SK-N-SH (cell line): ENCODE results near the gene SDR42E1.

Experiments used
- CHD2 ChIP-seq: fragments of 150-350 bp; IDR thresholded peaks from 2 replicates; pipeline ENCODE4 v1.6.1; 2018; ENCODE audit warnings: low read length; ENCODE audit not compliant: partially characterized antibody
- ELF1 ChIP-seq: IDR thresholded peaks from 2 replicates; pipeline ENCODE4 v1.4.0; 2012
- GABPA ChIP-seq: IDR thresholded peaks from 2 replicates; pipeline ENCODE4 v1.4.0; 2012; ENCODE audit warnings: low read depth, mild to moderate bottlenecking
- RCOR1 ChIP-seq: fragments of 150-350 bp; IDR thresholded peaks from 2 replicates; pipeline ENCODE4 v1.6.1; 2017; ENCODE audit warnings: antibody characterized with exemption, low read length
- TF ChIP-seq, protein P1 (sequence below): fragments of 200-600 bp; sonication (generic); IDR thresholded peaks from 2 replicates; pipeline ENCODE4 v1.6.1; 2017; ENCODE audit warnings: antibody characterized with exemption, mild to moderate bottlenecking, moderate library complexity

DNA sequence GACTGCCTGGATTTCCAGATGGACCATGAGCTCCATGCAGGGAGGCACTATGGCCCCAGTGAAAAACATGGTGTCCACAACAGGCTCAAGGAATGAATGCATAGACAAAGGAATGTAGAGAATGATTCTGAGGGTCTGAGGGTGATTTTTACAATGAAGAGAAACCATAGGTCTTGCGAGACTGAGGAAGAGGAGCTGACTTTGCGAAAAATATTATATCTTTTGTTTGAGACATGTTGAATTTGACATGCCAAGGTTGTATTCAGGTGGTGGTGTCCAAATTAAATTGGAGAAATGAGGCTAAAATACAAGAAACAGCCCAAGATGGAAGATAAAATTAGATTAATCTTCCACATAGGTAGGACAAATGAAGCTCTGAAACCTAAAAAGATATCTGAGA lies 36.5 kb upstream of the SDR42E1 start:
- no peak for TF ChIP-seq CHD2
- TF ChIP-seq, protein P1, sequence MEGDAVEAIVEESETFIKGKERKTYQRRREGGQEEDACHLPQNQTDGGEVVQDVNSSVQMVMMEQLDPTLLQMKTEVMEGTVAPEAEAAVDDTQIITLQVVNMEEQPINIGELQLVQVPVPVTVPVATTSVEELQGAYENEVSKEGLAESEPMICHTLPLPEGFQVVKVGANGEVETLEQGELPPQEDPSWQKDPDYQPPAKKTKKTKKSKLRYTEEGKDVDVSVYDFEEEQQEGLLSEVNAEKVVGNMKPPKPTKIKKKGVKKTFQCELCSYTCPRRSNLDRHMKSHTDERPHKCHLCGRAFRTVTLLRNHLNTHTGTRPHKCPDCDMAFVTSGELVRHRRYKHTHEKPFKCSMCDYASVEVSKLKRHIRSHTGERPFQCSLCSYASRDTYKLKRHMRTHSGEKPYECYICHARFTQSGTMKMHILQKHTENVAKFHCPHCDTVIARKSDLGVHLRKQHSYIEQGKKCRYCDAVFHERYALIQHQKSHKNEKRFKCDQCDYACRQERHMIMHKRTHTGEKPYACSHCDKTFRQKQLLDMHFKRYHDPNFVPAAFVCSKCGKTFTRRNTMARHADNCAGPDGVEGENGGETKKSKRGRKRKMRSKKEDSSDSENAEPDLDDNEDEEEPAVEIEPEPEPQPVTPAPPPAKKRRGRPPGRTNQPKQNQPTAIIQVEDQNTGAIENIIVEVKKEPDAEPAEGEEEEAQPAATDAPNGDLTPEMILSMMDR = no peak
- no peak for TF ChIP-seq GABPA
- no peak for TF ChIP-seq RCOR1
- TF ChIP-seq ELF1 = no peak
